Upper lobe of left lung (tissue), 6 donors: ENCODE data around the gene SGCD. TPM values are rescaled to one million over a fixed set of nuclear protein-coding genes. Genes with fewer than 3 reads are reported as not detected.

Source experiments
- ATAC-seq, 2 donors: fragments of 200-7000 bp; cut with Tn5 transposase; one replicate each; pipeline ENCODE4 v1.9.1; 2022; ENCODE audit warnings: mild to moderate bottlenecking in 2 of 2, moderate library complexity in 2 of 2; ENCODE audit not compliant: low FRiP score in 2 of 2
- DNase-seq, 2 donors: peaks; one replicate each; pipeline ENCODE4 v3.0.0-alpha.2; 2019 to 2020
- H3K27ac ChIP-seq, 4 donors: fragments of 200-600 bp; sonication (generic); one replicate each; pipeline ENCODE4 v1.5.1; 2016 to 2019
- H3K27me3 ChIP-seq, 4 donors: fragments of 200-600 bp; sonication (generic); one replicate each; pipeline ENCODE4 v1.5.1; 2017 to 2019
- H3K36me3 ChIP-seq, 4 donors: fragments of 200-600 bp; sonication (generic); one replicate each; pipeline ENCODE4 v1.5.1; 2016 to 2019
- H3K4me1 ChIP-seq, 4 donors: fragments of 200-600 bp; sonication (generic); one replicate each; pipeline ENCODE4 v1.5.1; 2018 to 2019
- H3K4me3 ChIP-seq, 4 donors: fragments of 200-600 bp; sonication (generic); one replicate each; pipeline ENCODE4 v1.5.1; 2017 to 2019; ENCODE audit warnings: mild to moderate bottlenecking in 2 of 4, moderate library complexity in 1 of 4
- H3K9me3 ChIP-seq, 4 donors: fragments of 200-600 bp; sonication (generic); one replicate each; pipeline ENCODE4 v1.5.1; 2018 to 2019
- CTCF ChIP-seq, 6 experiments: fragments of 450-650 bp in 4 of 6; fragments of 200-600 bp in 2 of 6; sonication (generic) in 2 of 6; IDR thresholded peaks; one replicate each; pipeline ENCODE4 v1.5.1; 2016 to 2019; ENCODE audit warnings: antibody characterized with exemption in 6 of 6
- EP300 ChIP-seq, 4 donors: sonication (generic); formaldehyde crosslinking; IDR thresholded peaks; one replicate each; pipeline ENCODE4 v1.5.1; 2017; ENCODE audit warnings: antibody characterized with exemption in 4 of 4, control low read depth in 2 of 4
- POLR2A ChIP-seq, 4 donors: fragments of 450-650 bp; IDR thresholded peaks; one replicate each; pipeline ENCODE4 v1.5.1; 2016 to 2017; ENCODE audit warnings: antibody characterized with exemption in 4 of 4, mild to moderate bottlenecking in 2 of 4
- POLR2AphosphoS5 ChIP-seq, 2 donors: sonication (generic); formaldehyde crosslinking; IDR thresholded peaks; one replicate each; pipeline ENCODE4 v1.5.1; 2017; ENCODE audit warnings: antibody characterized with exemption in 2 of 2
- WGBS, 2 donors: methylation state at CpG; one replicate each; pipeline ENCODE4 v1.1.5; 2017 to 2018; 5-methylcytosine and 5-hydroxymethylcytosine counted together
- total RNA-seq, 6 donors: library from RNA; depleted of rRNA in 4 of 6; stranded (reverse); fragments of >200 nt in 4 of 6; gene quantifications; one replicate each; pipeline versions ENCODE4 v1.1.0 to v1.2.1, GENCODE V29; 2016 to 2021
- donor health status: DM: no; HTN: no; CAD: no; lungs with moderate emphysema.
- donor health status: DM: no; HTN: yes; CAD: no; lungs with severe emphysema.

SGCD gene
- total RNA-seq, 6 donors from 2014 or later: 1.0 to 7.8 (median 1.8) TPM

- TF ChIP-seq POLR2A (IDR thresholded peaks at IDR 0.05) (no peak), EP300 (IDR thresholded peaks at IDR 0.05) (no peak), CTCF (IDR thresholded peaks at IDR 0.05) (no peak), POLR2AphosphoS5 (IDR thresholded peaks at IDR 0.05) (no peak)
- Histone ChIP-seq H3K27ac (no peak overlapping the region), H3K27me3 (no peaks in the 10 kb centered on the region), H3K4me3 (no peak overlapping the region), H3K36me3 (no peaks in the 10 kb centered on the region), H3K4me1 (peaks cover 0 to 5% (median 0%) of the 10 kb centered on the region in 4 donors), H3K9me3 (peaks cover 0 to 2% (median 0%) of the 10 kb centered on the region in 4 donors)
- DNase-seq (no peak), ATAC-seq (no peak)
- WGBS, 2 donors: 76 to 80% methylated on average over 4 of the region's 4 CpGs
Measured at GRCh38 chr5:156585999-156586398, 259.0 kb downstream of the SGCD start.

- no peak for ATAC-seq
- H3K4me3 ChIP-seq: no peak overlapping the region
- WGBS, 2 donors: 24 to 34% methylated on average over 2 of the region's 2 CpGs
- peaks cover 0 to 5% (median 0%) of the 10 kb centered on the region in 4 donors for H3K4me1 ChIP-seq
- H3K36me3 ChIP-seq: no peaks in the 10 kb centered on the region
- TF ChIP-seq CTCF (IDR thresholded peaks at IDR 0.05): no peak
- H3K27me3 ChIP-seq: no peaks in the 10 kb centered on the region
- H3K9me3 ChIP-seq: no peaks in the 10 kb centered on the region
- DNase-seq: no peak
- H3K27ac ChIP-seq: no peak overlapping the region
Measured at GRCh38 chr5:156587012-156587411, 260.0 kb downstream of the SGCD start.

GRCh38 chr5:156588306-156588705, 261.3 kb downstream of the SGCD start:
- WGBS, 2 donors: 74 to 92% methylated on average over 2 of the region's 2 CpGs
- H3K27ac ChIP-seq: no peak overlapping the region
- TF ChIP-seq CTCF (IDR thresholded peaks at IDR 0.05) (no peak), POLR2AphosphoS5 (IDR thresholded peaks at IDR 0.05) (no peak)
- no peak for DNase-seq
- H3K27me3 ChIP-seq: no peaks in the 10 kb centered on the region
- no peak for ATAC-seq
- no peaks in the 10 kb centered on the region for H3K9me3 ChIP-seq
- no peaks in the 10 kb centered on the region for H3K36me3 ChIP-seq
- H3K4me3 ChIP-seq: no peak overlapping the region
- peaks cover 0 to 5% (median 0%) of the 10 kb centered on the region in 4 donors for H3K4me1 ChIP-seq

- no peak for TF ChIP-seq EP300 (IDR thresholded peaks at IDR 0.05)
- no peak for TF ChIP-seq POLR2A (IDR thresholded peaks at IDR 0.05)
- TF ChIP-seq POLR2AphosphoS5 (IDR thresholded peaks at IDR 0.05): no peak
- TF ChIP-seq CTCF (IDR thresholded peaks at IDR 0.05): no peak
- Histone ChIP-seq H3K36me3 (no peaks in the 10 kb centered on the region), H3K27ac (no peak overlapping the region), H3K9me3 (no peaks in the 10 kb centered on the region), H3K27me3 (no peaks in the 10 kb centered on the region), H3K4me3 (no peak overlapping the region), H3K4me1 (peaks cover 0 to 5% (median 0%) of the 10 kb centered on the region in 4 donors)
- DNase-seq (no peak), ATAC-seq (no peak)
- 66 to 73% methylated on average over 4 of the region's 4 CpGs for WGBS, 2 donors
Measured at GRCh38 chr5:156589104-156589945, 262.4 kb downstream of the SGCD start.

- TF ChIP-seq CTCF (IDR thresholded peaks at IDR 0.05) (no peak), EP300 (IDR thresholded peaks at IDR 0.05) (no peak), POLR2AphosphoS5 (IDR thresholded peaks at IDR 0.05) (no peak), POLR2A (IDR thresholded peaks at IDR 0.05) (no peak)
- H3K27ac ChIP-seq: no peak overlapping the region
- H3K4me1 ChIP-seq: peaks cover 0 to 5% (median 0%) of the 10 kb centered on the region in 4 donors
- H3K36me3 ChIP-seq: no peaks in the 10 kb centered on the region
- ATAC-seq: no peak
- H3K4me3 ChIP-seq: no peak overlapping the region
- no peaks in the 10 kb centered on the region for H3K9me3 ChIP-seq
- no peaks in the 10 kb centered on the region for H3K27me3 ChIP-seq
- WGBS, 2 donors: 79 to 85% methylated on average over 4 of the region's 4 CpGs
- DNase-seq: no peak
Measured at GRCh38 chr5:156589946-156590216, 262.9 kb downstream of the SGCD start.
